GM19328 (cell line): ENCODE data around the gene PHF21A.

ENCODE experiments used
- ATAC-seq: cut with Tn5 transposase; IDR thresholded peaks from one replicate; pipeline ENCODE4 v1.9.1; 2021; ENCODE audit warnings: mild to moderate bottlenecking, moderate library complexity; ENCODE audit not compliant: unreplicated experiment

Gene PHF21A

DNA sequence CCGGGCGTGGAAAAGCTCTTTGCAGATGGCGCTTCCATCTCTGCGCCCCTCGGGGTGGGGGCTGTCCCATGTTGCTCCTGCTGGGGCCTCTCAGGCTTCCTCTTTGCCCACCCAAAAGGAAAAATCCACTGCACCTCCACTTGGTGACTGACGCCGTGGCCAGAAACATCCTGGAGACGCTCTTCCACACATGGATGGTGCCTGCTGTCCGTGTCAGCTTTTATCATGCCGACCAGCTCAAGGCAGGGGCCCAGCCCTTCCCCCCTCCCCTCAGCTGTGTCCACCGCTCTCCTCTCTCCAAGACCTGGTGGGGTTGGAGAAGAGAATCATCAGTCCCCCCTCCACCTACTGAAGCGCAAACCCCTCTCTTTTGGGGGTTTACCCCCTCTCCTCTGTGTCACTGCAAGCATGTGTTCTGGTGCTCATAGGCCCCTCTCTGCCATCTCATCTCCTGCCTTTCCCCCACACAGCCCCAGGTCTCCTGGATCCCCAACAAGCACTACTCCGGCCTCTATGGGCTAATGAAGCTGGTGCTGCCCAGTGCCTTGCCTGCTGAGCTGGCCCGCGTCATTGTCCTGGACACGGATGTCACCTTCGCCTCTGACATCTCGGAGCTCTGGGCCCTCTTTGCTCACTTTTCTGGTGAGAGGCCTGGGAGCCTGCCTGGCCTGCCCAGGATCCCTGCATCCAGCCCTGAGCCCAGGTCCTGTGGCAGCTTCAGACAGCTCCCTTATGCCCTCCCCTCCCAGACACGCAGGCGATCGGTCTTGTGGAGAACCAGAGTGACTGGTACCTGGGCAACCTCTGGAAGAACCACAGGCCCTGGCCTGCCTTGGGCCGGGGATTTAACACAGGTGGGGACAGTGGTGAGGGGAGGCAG, 197.0 kb downstream of the PHF21A start:
- ATAC-seq, result no peak

DNA sequence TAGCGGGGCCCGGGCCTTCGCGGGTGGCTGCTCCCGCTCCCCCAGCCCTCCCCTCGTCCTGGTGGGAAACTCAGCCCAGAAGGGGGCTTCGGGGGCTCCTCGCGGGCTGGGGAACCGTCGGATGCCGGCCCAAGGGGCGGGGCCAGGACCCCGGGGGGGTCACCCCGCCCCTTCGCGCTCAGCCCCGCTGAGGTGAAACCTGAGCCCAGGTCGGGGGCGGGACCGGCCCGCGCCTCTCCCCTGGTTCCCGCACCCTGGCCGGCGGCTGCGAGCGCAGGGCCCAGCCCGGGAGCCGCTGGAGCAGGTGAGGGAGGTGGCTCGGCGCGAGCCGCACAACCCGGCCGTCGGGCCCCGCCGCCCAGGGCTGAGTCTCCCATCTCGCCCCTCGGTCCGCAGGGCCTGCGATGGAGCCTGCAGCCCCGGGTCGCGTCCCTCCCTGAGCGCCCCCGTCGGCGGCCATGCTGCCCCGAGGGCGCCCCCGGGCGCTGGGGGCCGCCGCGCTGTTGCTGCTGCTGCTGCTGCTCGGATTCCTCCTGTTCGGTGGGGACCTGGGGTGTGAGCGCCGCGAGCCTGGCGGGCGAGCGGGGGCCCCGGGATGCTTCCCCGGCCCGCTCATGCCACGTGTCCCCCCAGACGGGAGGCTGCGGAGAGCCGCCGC, 198.7 kb downstream of the PHF21A start, which contains the start of gene LARGE2:
LARGE2 (plus strand) TSS at position 232 of the 658 bp plus-strand sequence; CDS start at position 459, 227 bp downstream.
- ATAC-seq, result no peak

GRCh38 chr11:45921561-45922424, 199.5 kb downstream of the PHF21A start:
- ATAC-seq, result no peak

DNA sequence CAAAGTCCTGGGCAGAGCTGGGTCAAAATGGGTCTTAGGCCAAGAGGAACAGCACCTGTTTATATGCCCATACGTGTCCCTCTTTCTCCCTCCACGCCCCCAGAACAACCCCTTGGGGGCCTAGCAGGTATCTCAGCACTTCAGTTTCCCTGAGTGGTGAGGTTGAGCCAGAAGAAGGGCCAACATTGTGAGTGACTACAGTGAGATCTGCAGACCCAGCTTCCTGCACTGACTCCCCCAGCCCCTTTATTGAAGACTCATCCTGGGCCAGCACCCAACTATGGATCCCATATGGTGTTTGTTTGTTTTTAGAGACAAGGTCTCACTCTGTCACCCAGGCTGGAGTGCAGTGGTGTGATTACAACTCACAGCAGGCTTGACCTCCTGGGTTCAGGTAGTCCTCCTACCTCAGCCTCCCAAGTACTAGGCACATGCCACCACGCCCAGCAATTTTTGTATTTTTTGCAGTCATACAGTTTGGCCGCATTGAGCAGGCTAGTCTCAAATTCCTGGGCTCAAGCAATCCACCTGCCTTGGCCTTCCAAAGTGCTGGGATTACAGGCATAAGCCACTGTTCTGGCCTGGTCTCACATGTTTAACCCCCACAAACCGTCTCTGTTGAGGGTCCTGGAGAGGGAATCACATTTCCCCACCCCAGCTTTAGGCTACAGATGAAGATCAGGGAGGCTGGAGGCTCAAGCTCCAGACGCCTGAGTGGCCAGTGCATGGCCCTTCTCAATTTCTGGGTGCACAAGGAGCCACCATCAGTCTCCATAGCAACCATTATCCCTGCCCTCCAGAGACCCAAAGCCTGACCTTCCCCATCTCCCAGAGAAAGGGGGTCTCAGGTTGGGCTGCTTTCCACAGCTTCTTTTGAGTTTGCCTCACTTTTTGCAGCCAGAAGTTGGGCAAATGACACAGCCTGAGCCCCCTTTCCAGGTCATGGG, 200.4 kb downstream of the PHF21A start:
- ATAC-seq, result no peak

- ATAC-seq, result no peak
These were observed 201.3 kb downstream of the PHF21A start for GRCh38 chr11:45919806-45920530.

DNA sequence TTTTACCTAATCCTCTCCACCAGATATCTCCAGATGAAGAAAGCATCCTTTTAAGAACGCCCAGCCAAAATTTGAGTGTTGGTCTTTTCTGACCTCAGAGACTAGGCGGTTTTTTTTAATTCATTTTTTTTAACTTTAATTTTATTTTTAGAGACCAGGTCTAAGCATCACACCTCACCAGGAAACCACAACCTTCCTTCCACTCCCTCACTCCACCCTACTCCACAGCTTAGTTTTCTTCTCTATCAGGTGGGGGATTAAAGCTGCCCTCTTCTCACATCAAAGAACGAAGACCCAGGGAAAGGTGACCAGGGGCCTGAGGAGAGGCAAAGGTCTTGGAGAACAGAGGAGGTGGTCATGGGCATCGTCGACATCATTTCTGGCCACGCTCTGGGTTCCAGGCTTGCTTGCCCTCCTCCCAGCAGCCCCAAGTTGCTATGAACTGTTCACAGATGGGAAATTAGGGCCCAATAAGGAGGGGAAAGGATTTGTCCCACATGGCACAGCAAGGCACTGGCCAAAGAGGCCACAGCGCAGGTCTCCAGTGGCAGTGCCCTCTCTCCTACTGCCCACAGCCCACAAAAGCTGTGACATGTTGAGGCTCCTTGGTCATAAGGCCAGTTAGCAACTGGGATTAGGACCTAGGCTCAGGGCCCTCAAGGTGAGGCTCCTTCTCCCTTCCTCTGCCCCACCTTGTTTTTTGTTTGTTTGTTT, 202.1 kb downstream of the PHF21A start:
- no peak for ATAC-seq

- ATAC-seq, result no peak
These were observed 202.8 kb downstream of the PHF21A start for GRCh38 chr11:45918331-45918941.

DNA sequence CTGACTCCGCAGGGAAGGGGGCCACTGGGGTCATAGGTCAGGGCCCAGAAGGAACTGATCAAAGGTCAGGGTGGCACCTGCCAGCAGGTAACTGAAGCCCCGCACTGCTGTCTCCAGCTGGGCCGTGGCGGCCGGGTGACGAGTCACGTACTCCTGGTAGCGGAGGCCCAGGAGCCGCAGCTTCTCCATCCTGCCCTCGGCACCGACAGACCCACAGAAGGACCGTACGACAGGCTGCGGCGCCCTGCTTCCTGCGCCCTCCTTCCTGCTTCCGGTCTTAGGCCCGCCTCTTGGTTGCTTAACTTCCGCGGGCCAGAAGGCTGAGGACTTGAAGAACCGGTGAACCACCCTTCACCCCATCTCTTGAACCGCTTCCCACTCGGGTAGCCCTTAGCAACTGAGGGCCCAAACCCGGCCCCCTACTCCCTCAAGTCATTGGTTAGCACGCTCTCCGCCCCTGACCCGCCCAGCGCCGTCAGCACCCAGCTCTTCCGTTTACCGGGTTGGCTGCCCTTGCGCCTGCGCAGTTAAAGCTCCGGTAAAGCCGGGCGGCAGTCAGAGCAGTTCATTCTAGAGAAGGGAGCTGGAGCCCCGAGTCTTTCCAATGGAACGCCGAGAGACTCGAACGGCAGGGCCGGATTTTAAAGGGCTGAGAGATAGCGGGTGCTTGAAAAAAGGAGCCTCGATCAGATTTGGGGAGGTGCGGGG, 203.5 kb downstream of the PHF21A start, which contains the start of gene PEX16:
PEX16 (minus strand) TSS at position 255 of the 708 bp plus-strand sequence; CDS start at position 189, 66 bp downstream.
- peak; percentile 86 for ATAC-seq

GRCh38 chr11:45917286-45917622, 204.0 kb downstream of the PHF21A start:
- no peak for ATAC-seq

DNA sequence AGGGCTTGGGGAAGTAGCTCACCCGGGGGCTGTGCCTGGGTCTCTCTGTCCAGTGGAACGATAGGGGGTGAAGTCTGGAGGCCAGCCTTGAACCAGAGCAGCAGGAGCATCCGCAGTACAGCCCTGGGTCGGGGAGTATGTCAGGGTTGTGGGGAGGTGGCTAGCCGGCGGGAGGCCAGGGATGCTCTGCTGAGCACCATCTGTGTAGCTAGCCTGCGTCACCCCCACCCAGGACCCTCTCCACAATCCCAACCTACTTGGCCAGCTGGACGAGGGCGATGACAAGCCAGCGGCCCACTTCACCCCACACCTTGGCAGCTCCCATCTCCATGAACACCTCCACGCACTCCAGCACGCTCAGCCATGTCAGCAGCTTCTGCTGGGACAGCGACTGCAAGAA, 205.8 kb downstream of the PHF21A start:
- no peak for ATAC-seq

- ATAC-seq, result no peak
These were observed 207.2 kb downstream of the PHF21A start for GRCh38 chr11:45913942-45914635.

GRCh38 chr11:45913514-45913913, 207.7 kb downstream of the PHF21A start:
- no peak for ATAC-seq

DNA sequence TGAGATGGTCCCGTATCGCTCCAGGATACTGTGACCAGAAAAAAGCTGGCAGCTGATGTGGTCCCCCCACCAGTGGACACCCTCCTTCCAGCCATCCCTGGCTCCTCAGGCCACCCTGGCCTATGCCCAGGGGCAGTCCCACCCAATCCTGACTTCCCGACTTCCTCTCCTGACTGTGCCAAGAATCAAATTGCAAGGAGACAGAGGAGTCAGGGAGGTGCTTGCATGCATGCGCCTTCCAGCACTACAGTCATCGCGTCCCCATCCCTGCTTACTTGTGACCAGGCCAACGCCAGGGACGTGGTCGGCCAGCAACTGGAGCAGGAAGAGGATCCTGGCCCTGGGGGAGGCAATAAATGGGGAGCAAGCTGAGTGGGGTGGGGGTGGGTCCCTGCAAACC, 210.6 kb downstream of the PHF21A start:
- ATAC-seq, result no peak

DNA sequence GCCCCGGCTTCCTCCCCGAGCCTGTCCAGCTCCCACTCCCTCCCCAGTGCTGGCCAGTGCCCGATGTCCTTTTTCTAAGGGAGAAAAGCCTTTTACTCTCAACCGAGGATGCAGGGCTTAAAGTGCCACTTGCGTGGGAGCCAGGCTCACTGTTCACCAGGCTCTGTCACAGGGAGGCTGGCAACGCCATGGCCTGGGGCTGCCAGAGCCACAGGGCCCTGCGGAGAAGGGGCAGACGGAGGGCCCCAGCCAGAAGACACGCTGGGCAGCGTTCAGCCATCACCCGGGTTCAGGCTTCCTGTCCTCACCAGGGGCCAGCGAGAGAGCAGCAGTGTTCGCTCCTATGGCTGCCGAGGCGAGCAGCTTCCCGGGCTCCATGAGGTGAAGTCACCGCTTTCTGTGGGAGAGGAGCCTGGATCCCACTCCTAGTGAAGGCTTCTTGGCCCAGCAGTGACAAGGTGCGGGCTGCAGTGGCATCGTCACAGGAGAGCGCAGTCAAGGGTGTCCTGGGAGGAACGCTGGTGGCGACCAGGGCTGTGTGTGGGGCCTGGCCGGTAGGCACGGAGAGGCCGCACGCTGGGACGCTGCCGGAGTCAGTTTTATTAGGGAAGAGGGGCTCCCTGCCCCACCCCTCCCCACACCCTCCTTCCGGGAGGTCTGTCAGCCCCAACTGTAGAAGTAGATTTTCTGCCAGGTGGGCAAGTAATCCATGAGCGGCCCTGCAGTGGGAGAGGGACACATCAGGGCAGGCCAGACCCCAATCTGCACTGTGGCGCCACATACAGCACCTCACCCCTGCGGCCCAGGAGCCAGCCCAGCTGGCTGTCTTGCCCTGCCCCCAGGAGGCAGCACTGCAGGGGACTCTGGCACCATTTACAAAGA, 211.4 kb downstream of the PHF21A start:
- no peak for ATAC-seq

DNA sequence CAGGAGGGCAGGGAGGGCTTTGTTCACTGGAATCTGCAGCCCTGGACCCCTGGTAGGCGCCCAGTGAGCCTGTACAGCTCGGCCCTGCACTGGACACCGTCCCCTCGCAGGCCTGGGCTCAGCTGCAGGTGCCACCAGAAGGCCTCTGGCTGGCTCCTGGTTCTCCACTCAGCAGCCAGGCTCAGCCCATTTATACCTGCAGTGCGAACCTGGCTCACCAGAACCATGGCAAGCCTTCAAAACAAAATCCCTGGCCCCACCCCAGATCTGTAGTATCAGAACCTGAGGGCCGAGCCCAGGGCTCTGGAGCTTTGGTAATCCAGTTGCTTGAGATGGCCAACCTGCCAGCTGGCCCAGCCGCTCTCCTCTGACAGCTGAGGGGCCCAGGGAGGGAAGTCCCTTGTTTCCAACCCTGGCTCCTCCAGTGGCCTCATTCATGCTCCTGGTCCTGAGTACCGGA, 213.3 kb downstream of the PHF21A start:
- ATAC-seq, result no peak
